Progenitor cell of endocrine pancreas (in vitro differentiated cells): Measurements from ENCODE around the gene TCEA2. TPM values are rescaled to one million over a fixed set of nuclear protein-coding genes. Genes with fewer than 3 reads are reported as not detected.
A peak's percentile ranks its signal among the peaks of the same experiment; 100 is the strongest.

Experiments
- DNase-seq: peaks from one replicate; pipeline ENCODE4 v3.0.0; 2021; ENCODE audit warnings: low spot score; ENCODE audit not compliant: unreplicated experiment
- H3K27ac Mint-ChIP-seq: 2 replicates; pipeline ENCODE4 v1.8.0; 2021; ENCODE audit warnings: mild to moderate bottlenecking, moderate library complexity, mixed read lengths
- H3K27me3 Mint-ChIP-seq: 2 replicates; pipeline ENCODE4 v1.8.0; 2021; ENCODE audit warnings: mixed read lengths
- H3K36me3 Mint-ChIP-seq: 2 replicates; pipeline ENCODE4 v1.8.0; 2022; ENCODE audit warnings: mixed read lengths; ENCODE audit not compliant: insufficient read depth
- H3K4me1 Mint-ChIP-seq: 2 replicates; pipeline ENCODE4 v1.8.0; 2021; ENCODE audit warnings: low read depth, mixed read lengths
- H3K4me3 Mint-ChIP-seq: 2 replicates; pipeline ENCODE4 v1.8.0; 2021; ENCODE audit warnings: low read depth, mild to moderate bottlenecking, moderate library complexity, mixed read lengths
- H3K9me3 Mint-ChIP-seq: 2 replicates; pipeline ENCODE4 v1.8.0; 2021; ENCODE audit warnings: low read depth, mixed read lengths
- CTCF ChIP-seq: fragments of 200-600 bp; sonication (generic); IDR thresholded peaks from one replicate; pipeline ENCODE4 v1.5.0; 2021; ENCODE audit warnings: antibody characterized with exemption, mild to moderate bottlenecking; ENCODE audit not compliant: unreplicated experiment
- total RNA-seq: library from RNA; stranded (reverse); gene quantifications from 2 replicates; pipeline ENCODE4 v1.2.1, GENCODE V29; 2021

TCEA2 gene
- total RNA-seq, 1 donor from 2014 or later: 92.7 TPM

GRCh38 chr20:64069209-64069613 lies 6.2 kb downstream of the TCEA2 start:
- H3K4me3 Mint-ChIP-seq: no peak overlapping the region
- no peak for DNase-seq
- H3K27me3 Mint-ChIP-seq: no peaks in the 10 kb centered on the region
- no peak for TF ChIP-seq CTCF
- H3K27ac Mint-ChIP-seq: no peak overlapping the region
- H3K36me3 Mint-ChIP-seq: no peaks in the 10 kb centered on the region
- H3K4me1 Mint-ChIP-seq: peaks cover 3% of the 10 kb centered on the region
- no peaks in the 10 kb centered on the region for H3K9me3 Mint-ChIP-seq

GRCh38 chr20:64069614-64070243 lies 6.7 kb downstream of the TCEA2 start:
- Mint-ChIP-seq H3K4me1 (peaks cover 2% of the 10 kb centered on the region), H3K27me3 (no peaks in the 10 kb centered on the region), H3K9me3 (no peaks in the 10 kb centered on the region), H3K36me3 (no peaks in the 10 kb centered on the region), H3K4me3 (no peak overlapping the region), H3K27ac (no peak overlapping the region)
- peak; percentile 89 for TF ChIP-seq CTCF
- peak; percentile 66 for DNase-seq

GRCh38 chr20:64070244-64070993 lies 7.4 kb downstream of the TCEA2 start:
- TF ChIP-seq CTCF: no peak
- H3K9me3 Mint-ChIP-seq: no peaks in the 10 kb centered on the region
- DNase-seq: no peak
- no peaks in the 10 kb centered on the region for H3K4me1 Mint-ChIP-seq
- H3K4me3 Mint-ChIP-seq: no peak overlapping the region
- H3K27ac Mint-ChIP-seq: no peak overlapping the region
- H3K36me3 Mint-ChIP-seq: no peaks in the 10 kb centered on the region
- H3K27me3 Mint-ChIP-seq: no peaks in the 10 kb centered on the region

GRCh38 chr20:64071341-64072332 lies 8.6 kb downstream of the TCEA2 start:
- no peak for DNase-seq
- no peaks in the 10 kb centered on the region for H3K36me3 Mint-ChIP-seq
- H3K27ac Mint-ChIP-seq: no peak overlapping the region
- H3K27me3 Mint-ChIP-seq: no peaks in the 10 kb centered on the region
- H3K9me3 Mint-ChIP-seq: no peaks in the 10 kb centered on the region
- no peak for TF ChIP-seq CTCF
- H3K4me3 Mint-ChIP-seq: no peak overlapping the region
- no peaks in the 10 kb centered on the region for H3K4me1 Mint-ChIP-seq

GRCh38 chr20:64072498-64073063 lies 9.6 kb downstream of the TCEA2 start:
- Mint-ChIP-seq H3K27ac (no peak overlapping the region), H3K9me3 (no peaks in the 10 kb centered on the region)
- no peak for TF ChIP-seq CTCF

More at GRCh38 chr20:64072498-64073063, 9.6 kb downstream of the TCEA2 start:
- Mint-ChIP-seq H3K36me3 (no peaks in the 10 kb centered on the region), H3K4me1 (no peaks in the 10 kb centered on the region), H3K4me3 (no peak overlapping the region), H3K27me3 (no peaks in the 10 kb centered on the region)
- DNase-seq: no peak
